HCT116 (cell line): ENCODE results near the gene WDR27. TPM values are rescaled to one million over a fixed set of nuclear protein-coding genes. Genes with fewer than 3 reads are reported as not detected.

ENCODE experiments used
- ATAC-seq: fragments of 200-7000 bp; cut with Tn5 transposase; 2 replicates; pipeline ENCODE4 v1.9.1; 2020; ENCODE audit warnings: mild to moderate bottlenecking, moderate library complexity
- BruUV-seq: library from RNA; stranded (reverse); fragments of 400-500 nt; replicated peaks from 2 replicates; lab custom pipeline; 2021; lab: Mats Ljungman, UMichigan
- CTCF ChIA-PET: fragments of 300-600 bp; sonication (Branson Sonifier 250); formaldehyde crosslinking; loops from one replicate; lab custom pipeline; 2021; ENCODE audit warnings: antibody characterized with exemption; lab: Charles Lee
- POLR2A ChIA-PET: fragments of 300-600, 350-600 bp; sonication (Branson Sonifier 250); formaldehyde crosslinking; loops from one replicate; lab custom pipeline; 2021; ENCODE audit warnings: antibody characterized with exemption; lab: Charles Lee
- RAD21 ChIA-PET, 2 experiments: fragments of 300-600 bp; sonication (Branson Sonifier 250); formaldehyde crosslinking; loops; one replicate each; lab custom pipeline; 2023; ENCODE audit warnings: low total read pairs in 2 of 2; ENCODE audit not compliant: uncharacterized antibody in 2 of 2, unreplicated experiment in 2 of 2, low non-redundant PET in 1 of 2; lab: Charles Lee
- DNase-seq: peaks from one replicate; pipeline ENCODE4 v3.0.0-alpha.2; 2010; ENCODE audit warnings: low read depth, low spot score
- H2AFZ ChIP-seq: fragments of 200-600 bp; shearing (Covaris generic), sonication (generic); 2 replicates; pipeline ENCODE4 v1.6.1; 2017; ENCODE audit warnings: low read depth, mixed run types, mixed read lengths, antibody characterized with exemption, low read length; ENCODE audit not compliant: poor library complexity, severe bottlenecking
- H3K27ac ChIP-seq: 2 replicates; pipeline ENCODE4 v1.5.1; 2012; ENCODE audit warnings: low read depth, low read length
- H3K27me3 ChIP-seq: fragments of 200-600 bp; sonication (generic); 2 replicates; pipeline ENCODE4 v1.6.1; 2016; ENCODE audit warnings: mixed run types, low read length, mixed read lengths; ENCODE audit not compliant: insufficient read depth
- H3K36me3 ChIP-seq, 2 experiments: fragments of 200-500 bp in 1 of 2; fragments of 200-600 bp in 1 of 2; sonication (Bioruptor generic) in 1 of 2; sonication (generic) in 1 of 2; 2 replicates each; pipeline versions ENCODE4 v1.5.1 to v1.6.1; 2014 to 2016; ENCODE audit warnings: low read length in 2 of 2, inconsistent platforms in 1 of 2, mixed read lengths in 1 of 2, mixed run types in 1 of 2; ENCODE audit not compliant: insufficient read depth in 2 of 2, control insufficient read depth in 1 of 2
- H3K4me1 ChIP-seq, 2 experiments: fragments of 200-600 bp in 1 of 2; sonication (generic) in 1 of 2; 2 replicates each; pipeline versions ENCODE4 v1.5.1 to v1.6.1; 2012 to 2017; ENCODE audit warnings: low read length in 2 of 2, inconsistent platforms in 1 of 2, mild to moderate bottlenecking in 1 of 2, mixed read lengths in 1 of 2, mixed run types in 1 of 2, moderate library complexity in 1 of 2; ENCODE audit not compliant: insufficient read depth in 2 of 2, control insufficient read depth in 1 of 2
- H3K4me2 ChIP-seq: fragments of 200-600 bp; sonication (generic); 2 replicates; pipeline ENCODE4 v1.6.1; 2017; ENCODE audit warnings: mixed run types, low read length, mixed read lengths
- H3K4me3 ChIP-seq, 2 experiments: fragments of 200-600 bp in 1 of 2; sonication (generic) in 1 of 2; replicated peaks in 1 of 2; 2 replicates each; pipeline ENCODE4 v1.5.1; 2011 to 2016; ENCODE audit warnings: low read length in 2 of 2, control low read depth in 1 of 2, low read depth in 1 of 2, mild to moderate bottlenecking in 1 of 2, mixed read lengths in 1 of 2, mixed run types in 1 of 2
- H3K79me2 ChIP-seq: fragments of 200-600 bp; sonication (generic); 2 replicates; pipeline ENCODE4 v1.6.1; 2017; ENCODE audit warnings: mild to moderate bottlenecking, mixed run types, low read length, moderate library complexity, mixed read lengths; ENCODE audit not compliant: insufficient read depth
- H3K9ac ChIP-seq: fragments of 200-600 bp; sonication (generic); 2 replicates; pipeline ENCODE4 v1.6.1; 2016; ENCODE audit warnings: low read length, mixed read lengths
- H3K9me2 ChIP-seq: fragments of 200-600 bp; sonication (generic), shearing (Covaris generic); 2 replicates; pipeline ENCODE4 v1.6.1; 2017; ENCODE audit warnings: mixed run types, mild to moderate bottlenecking, moderate library complexity; ENCODE audit not compliant: insufficient read depth
- H3K9me3 ChIP-seq, 2 experiments: fragments of 200-500 bp in 1 of 2; fragments of 200-600 bp in 1 of 2; sonication (Bioruptor generic) in 1 of 2; sonication (generic) in 1 of 2; 2 replicates each; pipeline ENCODE4 v1.6.1; 2014 to 2017; ENCODE audit warnings: low read length in 2 of 2, mixed read lengths in 2 of 2, inconsistent platforms in 1 of 2, low read depth in 1 of 2, mild to moderate bottlenecking in 1 of 2, mixed run types in 1 of 2, moderate library complexity in 1 of 2; ENCODE audit not compliant: control insufficient read depth in 1 of 2, insufficient read depth in 1 of 2
- H4K20me1 ChIP-seq: fragments of 200-600 bp; sonication (generic), shearing (Covaris generic); 2 replicates; pipeline ENCODE4 v1.6.1; 2017; ENCODE audit warnings: mixed run types, mild to moderate bottlenecking, moderate library complexity; ENCODE audit not compliant: insufficient read depth
- CEBPB ChIP-seq: IDR thresholded peaks from 2 replicates; pipeline ENCODE4 v1.6.1; 2012; ENCODE audit warnings: low read depth
- CTCF ChIP-seq, 3 experiments: fragments of 200-600 bp in 1 of 3; sonication (generic) in 1 of 3; IDR thresholded peaks in 2 of 3; conservative IDR thresholded peaks in 1 of 3; 2 replicates each; pipeline ENCODE4 v1.5.1; 2012 to 2017; ENCODE audit warnings: low read depth in 2 of 3, low read length in 2 of 3, antibody characterized with exemption in 1 of 3, borderline replicate concordance in 1 of 3, control low read depth in 1 of 3, mild to moderate bottlenecking in 1 of 3, mixed read lengths in 1 of 3, mixed run types in 1 of 3, moderate library complexity in 1 of 3; ENCODE audit not compliant: insufficient read depth in 1 of 3
- EGR1 ChIP-seq: IDR thresholded peaks from 2 replicates; pipeline ENCODE4 v1.6.1; 2012; ENCODE audit warnings: low read depth
- ELF1 ChIP-seq: IDR thresholded peaks from 2 replicates; pipeline ENCODE4 v1.6.1; 2012; ENCODE audit warnings: low read depth, borderline replicate concordance
- EZH2 ChIP-seq: fragments of 200-600 bp; sonication (generic); IDR thresholded peaks from 2 replicates; pipeline ENCODE4 v1.6.1; 2017; ENCODE audit warnings: antibody characterized with exemption, mixed run types
- EZH2phosphoT487 ChIP-seq: fragments of 200-600 bp; IDR thresholded peaks from 2 replicates; pipeline ENCODE4 v1.6.1; 2018; ENCODE audit warnings: antibody characterized with exemption, borderline replicate concordance
- FOSL1 ChIP-seq: IDR thresholded peaks from 2 replicates; pipeline ENCODE4 v1.6.1; 2012; ENCODE audit warnings: low read depth
- JUND ChIP-seq: IDR thresholded peaks from 2 replicates; pipeline ENCODE4 v1.6.1; 2012
- MAX ChIP-seq: IDR thresholded peaks from 2 replicates; pipeline ENCODE4 v1.6.1; 2012
- POLR2AphosphoS5 ChIP-seq: IDR thresholded peaks from 2 replicates; pipeline ENCODE4 v1.6.1; 2011; ENCODE audit warnings: mild to moderate bottlenecking, low read depth, low read length, moderate library complexity
- REST ChIP-seq: IDR thresholded peaks from 2 replicates; pipeline ENCODE4 v1.6.1; 2012; ENCODE audit warnings: low read depth
- SIN3A ChIP-seq: IDR thresholded peaks from 2 replicates; pipeline ENCODE4 v1.6.1; 2012; ENCODE audit warnings: low read depth
- SP1 ChIP-seq: IDR thresholded peaks from 2 replicates; pipeline ENCODE4 v1.6.1; 2012; ENCODE audit warnings: low read depth
- SRF ChIP-seq: IDR thresholded peaks from 2 replicates; pipeline ENCODE4 v1.6.1; 2012; ENCODE audit warnings: low read depth
- TCF7L2 ChIP-seq: IDR thresholded peaks from 2 replicates; pipeline ENCODE4 v1.7.0; 2011; ENCODE audit warnings: borderline replicate concordance, inconsistent platforms; ENCODE audit not compliant: insufficient read depth, insufficient read length; ENCODE audit errors: extremely low read depth
- YY1 ChIP-seq: IDR thresholded peaks from 2 replicates; pipeline ENCODE4 v1.6.1; 2011; ENCODE audit warnings: low read length, low read depth, moderate library complexity, mild to moderate bottlenecking; ENCODE audit not compliant: insufficient replicate concordance; ENCODE audit errors: extremely low read depth
- ZFX ChIP-seq: fragments of 450-650 bp; IDR thresholded peaks from 2 replicates; pipeline ENCODE4 v1.6.1; 2017
- ZNF274 ChIP-seq: fragments of 200-500 bp; sonication (Bioruptor generic); IDR thresholded peaks from 2 replicates; pipeline ENCODE4 v1.6.1; 2014; ENCODE audit warnings: mild to moderate bottlenecking, low read depth, low read length, inconsistent platforms
- intact Hi-C: fragments of 100-400 bp; cut with micrococcal nuclease; formaldehyde crosslinking; loops from 2 replicates; pipeline ENCODE4 v1.10.0; 2022
- total RNA-seq: library from RNA; stranded (reverse); gene quantifications from one replicate; pipeline ENCODE4 v1.2.1, GENCODE V29; 2021; ENCODE audit not compliant: unreplicated experiment
- TF ChIP-seq, protein P1 (sequence below): IDR thresholded peaks from 2 replicates; pipeline ENCODE4 v1.6.1; 2011; ENCODE audit warnings: mild to moderate bottlenecking, low read length, moderate library complexity; ENCODE audit not compliant: insufficient replicate concordance; ENCODE audit errors: extremely low read depth

Gene WDR27
- total RNA-seq, 1 experiment from 2014 or later, result 60.6 TPM

DNA sequence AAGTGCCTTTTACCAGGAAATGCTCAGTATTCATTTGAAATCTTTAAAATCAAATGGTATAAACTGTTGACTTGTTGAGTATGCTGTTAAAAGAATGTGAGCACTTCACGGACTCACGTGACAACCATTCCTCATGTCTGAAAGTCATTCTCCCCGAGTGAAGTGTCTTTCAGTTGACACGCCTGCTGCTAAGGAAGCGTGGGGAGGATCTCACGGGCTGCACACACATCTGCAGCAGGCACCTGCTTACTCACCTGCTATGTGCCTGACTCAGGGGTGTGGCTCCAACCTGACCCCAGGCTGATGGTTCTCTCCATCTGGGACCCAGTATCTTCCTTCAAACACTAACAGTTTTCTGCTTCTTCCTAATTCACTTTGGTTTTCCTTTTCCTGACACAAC lies 32.7 kb downstream of the WDR27 start:
- Histone ChIP-seq H3K4me3 (no peak overlapping the region), H3K36me3 (peaks cover 15 to 19% of the 10 kb centered on the region in 2 experiments; a peak in 3 of 4 replicates), H3K27me3 (no peaks in the 10 kb centered on the region), H3K27ac (no peak overlapping the region), H3K9ac (no peak overlapping the region), H3K4me1 (no peaks in the 10 kb centered on the region), H3K4me2 (no peak overlapping the region), H3K9me3 (no peaks in the 10 kb centered on the region), H3K79me2 (no peaks in the 10 kb centered on the region), H4K20me1 (no peaks in the 10 kb centered on the region), H3K9me2 (no peaks in the 10 kb centered on the region), H2AFZ (no peak overlapping the region)
- RAD21 ChIA-PET, result no interaction called here
- DNase-seq, result no peak
- BruUV-seq, result TSS peak; percentile 20
- intact Hi-C loops, result no loop called here
- POLR2A ChIA-PET, result no interaction called here
- TF ChIP-seq MAX (no peak), ZNF274 (no peak), SIN3A (no peak), EGR1 (no peak), JUND (no peak), REST (no peak), SP1 (no peak), CTCF (IDR thresholded peaks at IDR 0.05 in 2 of 3, conservative IDR thresholded peaks at IDR 0.05 in 1 of 3; ENCODE audit: borderline replicate concordance in 1 of 3, insufficient read depth in 1 of 3, low read depth in 2 of 3, low read length in 2 of 3) (no peak), ZFX (no peak), ELF1 (no peak), FOSL1 (no peak), EZH2 (no peak), EZH2phosphoT487 (no peak), SRF (no peak), POLR2AphosphoS5 (no peak), CEBPB (no peak), YY1 (no peak), TCF7L2 (no peak)
- TF ChIP-seq, protein P1, sequence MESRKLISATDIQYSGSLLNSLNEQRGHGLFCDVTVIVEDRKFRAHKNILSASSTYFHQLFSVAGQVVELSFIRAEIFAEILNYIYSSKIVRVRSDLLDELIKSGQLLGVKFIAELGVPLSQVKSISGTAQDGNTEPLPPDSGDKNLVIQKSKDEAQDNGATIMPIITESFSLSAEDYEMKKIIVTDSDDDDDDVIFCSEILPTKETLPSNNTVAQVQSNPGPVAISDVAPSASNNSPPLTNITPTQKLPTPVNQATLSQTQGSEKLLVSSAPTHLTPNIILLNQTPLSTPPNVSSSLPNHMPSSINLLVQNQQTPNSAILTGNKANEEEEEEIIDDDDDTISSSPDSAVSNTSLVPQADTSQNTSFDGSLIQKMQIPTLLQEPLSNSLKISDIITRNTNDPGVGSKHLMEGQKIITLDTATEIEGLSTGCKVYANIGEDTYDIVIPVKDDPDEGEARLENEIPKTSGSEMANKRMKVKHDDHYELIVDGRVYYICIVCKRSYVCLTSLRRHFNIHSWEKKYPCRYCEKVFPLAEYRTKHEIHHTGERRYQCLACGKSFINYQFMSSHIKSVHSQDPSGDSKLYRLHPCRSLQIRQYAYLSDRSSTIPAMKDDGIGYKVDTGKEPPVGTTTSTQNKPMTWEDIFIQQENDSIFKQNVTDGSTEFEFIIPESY, result no peak
- CTCF ChIA-PET, result no interaction called here
- ATAC-seq, result no peak
